Measurements from ENCODE around the gene HERC4.
"Not testable (repeated sequence)": the region's sequence is repeated elsewhere in the genome, so short reads cannot be mapped to it uniquely, and the experiment has no call there.

Gene HERC4

DNA sequence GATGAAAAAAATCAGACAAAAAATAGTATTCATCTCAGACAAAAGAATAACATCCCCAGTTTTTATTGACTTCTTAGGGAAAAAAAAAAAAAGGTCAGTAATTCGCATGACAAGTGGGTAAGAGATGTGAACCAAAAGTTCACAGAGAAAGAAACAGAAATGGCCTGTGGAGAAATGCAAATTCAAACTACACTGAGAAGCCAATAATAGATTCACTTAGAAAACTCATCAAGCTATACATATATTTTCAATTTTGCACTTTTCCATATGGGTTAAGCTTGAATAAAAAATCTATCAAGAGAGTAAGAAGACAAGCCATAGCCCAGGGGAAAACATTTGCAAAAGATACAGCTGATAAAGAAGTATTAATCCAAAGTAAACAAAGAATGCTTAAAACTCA, 28.0 kb downstream of the HERC4 start:
- DNase-seq = no peak

DNA sequence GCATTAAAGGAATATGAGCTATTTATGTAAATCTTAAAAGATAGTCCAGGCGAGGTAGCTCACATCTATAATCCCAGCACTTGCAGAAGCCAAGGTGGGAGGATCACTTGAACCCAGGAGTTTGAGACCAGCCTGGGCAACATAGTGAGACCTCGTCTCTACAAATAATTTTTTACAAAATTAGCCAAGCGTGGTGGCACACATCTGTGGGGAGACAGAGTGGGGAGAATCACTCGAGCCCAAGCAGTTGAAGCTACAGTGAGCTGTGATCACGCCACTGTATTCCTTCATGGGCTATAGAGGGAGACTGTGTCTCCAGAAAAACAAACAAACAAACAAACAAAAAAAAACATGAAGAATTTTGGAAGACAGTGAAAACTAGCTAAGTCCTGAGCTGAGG, 28.4 kb downstream of the HERC4 start:
- no peak for DNase-seq

DNA sequence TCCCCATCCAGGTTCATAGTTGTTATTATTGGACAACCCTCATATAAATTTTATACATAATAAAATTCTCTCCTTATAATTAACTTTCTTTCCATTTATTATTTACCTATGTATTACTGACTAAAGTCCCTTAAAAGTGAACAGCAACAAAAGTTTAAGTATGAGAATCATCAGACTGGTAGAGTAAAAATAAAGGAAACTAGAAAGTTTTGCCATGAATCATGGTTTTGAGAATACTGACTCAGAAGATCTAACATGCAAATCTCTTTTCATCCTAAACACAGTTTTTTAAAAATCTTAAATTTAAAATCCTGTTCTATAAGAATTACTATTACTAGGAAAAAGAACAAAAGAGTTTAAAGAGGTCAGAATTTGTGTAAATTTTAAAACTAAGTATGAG, 32.1 kb downstream of the HERC4 start:
- no peak for DNase-seq

DNA sequence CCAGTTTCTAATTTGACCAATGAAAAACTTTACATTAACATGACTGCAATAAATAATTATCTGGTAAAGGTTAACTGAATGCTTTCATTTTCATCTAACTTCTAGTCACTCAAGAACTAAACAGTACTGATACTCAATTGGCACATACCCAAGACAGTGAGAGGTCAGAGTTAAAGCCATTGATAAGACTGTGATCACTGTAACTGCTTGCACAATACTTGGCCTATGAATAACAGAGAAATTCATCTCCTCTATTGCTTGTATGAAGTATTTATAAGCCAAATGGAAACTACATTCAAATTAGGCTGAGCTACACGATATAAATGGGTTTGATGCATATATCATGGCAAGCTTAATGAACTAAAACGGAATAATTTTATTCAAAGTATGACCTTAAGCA, 43.0 kb downstream of the HERC4 start:
- peak; percentile 72 for DNase-seq

DNA sequence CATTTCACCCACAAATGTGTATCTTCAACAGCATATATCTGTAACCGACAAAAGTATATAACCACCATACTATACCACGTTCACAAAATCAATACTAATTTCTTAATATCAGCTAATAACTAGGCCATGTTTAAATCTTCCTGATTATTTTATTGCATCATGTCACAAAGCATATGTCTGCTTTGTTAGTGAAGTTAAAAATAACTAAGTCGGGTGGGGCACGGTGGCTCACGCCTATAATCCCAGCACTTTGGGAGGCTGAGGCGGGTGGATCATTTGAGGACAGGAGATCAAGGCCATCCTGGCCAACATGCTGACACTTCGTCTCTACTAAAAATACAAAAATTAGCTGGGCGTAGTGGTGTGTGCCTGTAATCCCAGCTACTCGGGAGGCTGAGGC, 47.7 kb downstream of the HERC4 start:
- DNase-seq = no peak

DNA sequence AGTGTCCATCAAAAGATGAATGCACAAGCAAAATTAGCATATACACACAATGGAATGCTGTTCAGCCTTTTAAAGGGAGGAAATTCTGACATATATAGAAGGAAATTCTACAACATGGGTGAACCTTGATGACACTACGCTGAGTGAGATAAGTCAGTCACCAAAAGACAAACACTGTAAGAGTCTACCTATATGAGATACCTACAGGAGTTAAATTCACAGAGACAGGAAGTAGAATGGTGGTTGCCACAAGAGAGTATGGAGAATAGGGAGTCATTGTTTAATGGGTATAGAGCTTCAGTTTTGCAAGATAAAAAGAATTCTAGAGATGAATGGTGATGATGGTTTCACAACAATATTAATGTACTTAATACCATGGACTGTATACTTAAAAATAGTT, 51.8 kb downstream of the HERC4 start:
- DNase-seq = no peak

DNA sequence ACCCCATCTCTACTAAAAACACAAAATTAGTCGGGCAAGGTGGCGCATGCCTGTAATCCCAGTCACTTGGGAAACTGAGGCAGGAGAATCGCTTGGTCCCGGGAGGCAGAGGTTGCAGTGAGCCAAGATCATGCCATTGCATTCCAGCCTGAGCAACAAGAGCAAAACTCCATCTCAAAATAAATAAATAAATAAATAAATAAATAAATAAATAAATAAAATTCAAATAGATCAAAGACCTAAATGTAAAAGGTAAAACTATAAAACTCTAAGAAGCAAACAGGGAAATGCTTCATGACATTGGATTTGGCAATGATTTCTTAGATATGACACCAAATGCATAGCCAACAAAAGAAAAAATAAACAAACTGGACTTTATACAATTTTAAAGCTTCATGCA, 52.8 kb downstream of the HERC4 start:
- DNase-seq = not testable (repeated sequence)

DNA sequence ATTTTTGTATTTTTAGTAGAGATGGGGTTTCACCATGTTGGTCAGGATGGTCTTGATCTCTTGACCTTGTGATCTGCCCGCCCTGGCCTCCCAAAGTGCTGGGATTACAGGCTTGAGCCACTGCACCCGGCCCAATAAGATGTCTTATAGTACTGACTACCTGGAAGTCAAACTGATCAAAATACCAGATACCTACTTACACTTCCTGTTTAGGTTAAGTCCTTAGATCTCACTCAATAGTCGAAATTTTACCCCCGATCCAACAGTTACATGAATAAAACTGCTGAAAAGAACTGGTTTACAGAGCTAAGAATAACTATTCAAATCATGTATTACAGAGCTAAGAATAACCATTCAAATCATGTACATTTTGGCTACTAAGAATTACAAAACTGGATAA, 58.6 kb downstream of the HERC4 start:
- not testable (repeated sequence) for DNase-seq

DNA sequence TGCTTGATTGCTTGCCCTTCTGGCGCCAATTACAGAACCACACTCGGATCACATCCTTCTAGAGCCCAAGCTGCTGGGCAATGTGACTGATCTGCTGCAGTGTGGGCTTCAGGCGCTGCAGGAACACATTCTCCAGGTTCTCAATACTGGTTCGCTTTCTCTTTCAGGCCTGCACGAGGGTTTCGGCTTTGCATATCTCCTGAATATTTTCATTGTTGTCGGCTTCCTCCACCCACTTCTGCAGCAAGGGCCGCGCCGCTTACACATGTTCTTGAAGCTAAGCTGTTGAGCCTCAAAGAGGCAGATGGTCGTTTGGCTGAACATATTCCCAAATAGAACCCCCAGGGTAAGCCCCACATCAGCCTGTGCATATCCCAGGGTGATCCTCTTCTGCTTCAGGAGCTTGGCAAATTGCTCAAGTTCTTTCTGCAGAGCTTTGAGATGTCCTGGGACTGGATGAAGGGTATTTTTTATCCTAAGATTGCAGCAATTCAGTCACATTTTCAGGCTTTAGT, 64.6 kb downstream of the HERC4 start:
- DNase-seq = no peak

DNA sequence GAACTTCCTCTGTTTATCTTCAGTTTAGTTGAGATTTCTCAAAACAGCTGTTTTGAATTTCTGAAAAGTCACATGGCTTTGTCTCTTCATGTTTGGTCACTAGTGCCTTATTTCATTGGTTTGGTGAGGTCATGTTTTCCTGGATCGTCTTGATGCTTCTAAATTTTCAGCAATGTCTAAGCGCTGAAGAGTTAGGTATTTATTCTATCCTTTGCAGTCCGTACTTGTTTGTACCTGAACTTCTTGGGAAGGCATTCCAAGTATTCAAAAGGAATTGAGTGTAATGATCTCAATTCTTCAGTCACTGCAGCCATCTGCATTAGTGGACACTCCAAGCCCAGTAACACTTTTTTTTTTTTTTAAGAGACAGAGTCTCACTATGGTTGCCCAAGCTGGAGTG, 67.7 kb downstream of the HERC4 start:
- DNase-seq = no peak

DNA sequence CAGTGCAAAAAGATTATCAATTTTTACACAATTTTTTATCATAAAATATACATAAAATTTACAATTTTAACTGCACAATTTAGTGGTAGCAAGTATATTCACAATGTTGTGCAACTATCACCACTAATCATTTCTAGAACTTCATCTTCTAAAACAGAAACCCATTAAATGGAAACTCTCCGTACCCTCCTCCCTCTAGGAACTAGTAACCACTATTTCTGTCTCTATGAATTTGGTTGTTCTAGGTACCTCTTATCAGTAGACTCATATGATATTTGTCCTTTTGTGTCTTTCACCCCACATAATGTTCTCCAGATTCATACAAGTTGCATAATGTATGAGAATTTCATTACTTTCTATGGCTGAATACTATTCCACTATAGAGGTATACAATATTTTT, 73.5 kb downstream of the HERC4 start:
- no peak for DNase-seq

DNA sequence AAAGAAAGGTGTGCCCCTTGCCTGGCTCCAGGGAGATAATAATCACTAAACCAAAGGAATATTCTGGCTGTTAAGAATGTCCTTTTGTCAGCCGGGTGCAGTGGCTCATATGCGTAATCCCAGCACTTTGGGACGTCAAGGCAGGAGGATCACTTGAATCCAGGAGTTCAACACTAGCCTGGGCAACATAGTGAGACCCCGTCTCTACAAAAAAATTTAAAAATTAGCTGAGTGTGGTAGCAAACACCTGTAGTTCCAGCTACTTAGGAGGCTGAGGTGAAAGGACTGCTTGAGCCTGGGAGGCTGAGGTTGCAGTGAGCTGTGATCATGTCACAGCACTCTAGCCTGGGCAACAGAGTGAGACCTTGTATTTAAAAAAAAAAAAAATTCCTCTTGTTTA, 74.1 kb downstream of the HERC4 start:
- no peak for DNase-seq

DNA sequence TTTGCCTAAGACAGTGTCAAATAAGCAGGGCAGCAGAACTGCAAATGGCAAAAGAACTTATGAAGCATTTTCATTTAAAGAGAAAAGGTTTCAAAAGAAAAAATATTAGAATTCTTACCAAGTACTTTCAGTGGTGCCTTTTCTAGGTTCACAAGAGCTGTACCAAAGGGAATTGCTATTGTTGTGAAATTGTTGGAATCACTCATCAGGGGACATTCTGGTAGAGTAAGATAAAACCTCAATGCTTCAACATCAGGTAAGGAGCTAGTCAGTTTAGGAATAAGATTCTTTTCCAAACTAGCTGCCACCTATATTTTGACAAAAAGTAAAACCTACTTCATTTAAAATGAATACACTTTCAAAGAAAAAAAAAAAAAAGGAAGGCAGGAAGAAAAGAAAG, 85.0 kb downstream of the HERC4 start:
- DNase-seq = no peak

DNA sequence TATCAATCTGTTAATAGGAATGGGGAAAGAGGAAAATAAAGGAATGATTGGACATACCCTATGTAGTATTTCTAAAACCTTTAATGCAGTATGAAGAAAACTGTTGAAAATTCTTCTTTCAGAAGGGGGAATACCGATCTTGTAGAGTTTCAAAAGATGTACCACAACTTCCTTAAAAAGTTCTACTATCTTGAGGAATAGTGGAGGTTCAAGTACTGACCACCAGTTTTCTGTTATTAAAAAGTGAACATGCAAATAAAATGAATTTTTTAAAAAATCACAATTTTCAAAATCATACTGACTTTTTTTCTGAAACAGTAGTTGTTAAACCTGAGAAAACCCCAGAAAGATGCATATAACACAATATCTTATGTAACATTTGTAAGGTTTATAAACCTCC, 86.5 kb downstream of the HERC4 start:
- no peak for DNase-seq

DNA sequence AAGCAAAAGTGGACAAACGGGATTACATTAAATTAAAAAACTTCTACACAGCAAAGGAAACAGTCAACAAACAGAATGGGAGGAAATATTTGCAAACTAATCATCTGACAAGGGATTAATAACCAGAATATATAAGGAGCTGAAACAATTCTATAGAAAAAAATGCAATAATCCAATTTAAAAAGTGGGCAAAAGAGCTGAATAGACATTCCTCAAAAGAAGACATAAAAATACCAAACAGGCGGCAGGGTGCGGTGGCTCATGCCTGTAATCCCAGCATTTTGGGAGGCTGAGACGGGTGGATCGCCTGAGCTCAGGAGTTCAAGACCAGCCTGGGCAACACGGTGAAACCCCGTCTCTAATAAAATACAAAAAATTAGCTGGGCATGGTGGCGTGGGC, 92.5 kb downstream of the HERC4 start:
- DNase-seq = not testable (repeated sequence)

DNA sequence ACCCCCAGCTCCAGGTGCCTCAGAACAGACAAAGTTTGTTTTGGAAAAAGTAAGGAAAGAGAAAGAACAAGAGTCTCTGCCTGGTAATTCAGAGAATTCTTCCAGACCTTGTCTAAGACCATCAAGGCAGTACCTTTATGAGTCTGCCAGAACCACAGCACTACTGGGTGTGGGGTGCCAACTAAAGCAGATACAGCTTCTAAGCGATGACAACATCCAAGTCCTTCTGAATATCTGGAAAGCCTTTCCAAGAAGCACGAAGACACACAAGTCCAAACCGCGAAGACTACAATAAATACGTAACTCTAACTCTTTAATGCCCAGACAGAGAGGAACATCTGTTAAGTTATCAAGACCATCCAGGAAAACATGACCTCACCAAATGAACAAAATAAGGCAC, 96.3 kb downstream of the HERC4 start:
- no peak for DNase-seq

DNA sequence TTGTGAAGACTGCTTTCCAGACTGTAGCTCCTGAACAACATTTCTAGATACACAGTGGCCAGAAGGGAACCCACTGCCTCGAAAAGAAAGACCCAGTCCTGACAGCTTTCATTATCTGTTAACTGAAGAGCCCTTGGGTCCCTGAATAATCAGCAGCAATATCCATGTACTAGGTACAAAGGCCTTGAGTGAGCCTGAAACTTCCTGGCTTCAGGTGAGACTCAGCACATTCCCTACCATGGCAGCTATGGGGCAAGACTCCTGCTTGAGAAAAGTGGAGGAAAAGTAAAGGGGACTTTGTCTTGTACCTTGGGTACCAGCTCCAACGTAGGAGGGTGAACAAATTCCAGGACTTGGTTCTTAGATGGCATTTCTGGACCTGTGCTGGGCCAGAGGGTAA, 97.8 kb downstream of the HERC4 start:
- no peak for DNase-seq

DNA sequence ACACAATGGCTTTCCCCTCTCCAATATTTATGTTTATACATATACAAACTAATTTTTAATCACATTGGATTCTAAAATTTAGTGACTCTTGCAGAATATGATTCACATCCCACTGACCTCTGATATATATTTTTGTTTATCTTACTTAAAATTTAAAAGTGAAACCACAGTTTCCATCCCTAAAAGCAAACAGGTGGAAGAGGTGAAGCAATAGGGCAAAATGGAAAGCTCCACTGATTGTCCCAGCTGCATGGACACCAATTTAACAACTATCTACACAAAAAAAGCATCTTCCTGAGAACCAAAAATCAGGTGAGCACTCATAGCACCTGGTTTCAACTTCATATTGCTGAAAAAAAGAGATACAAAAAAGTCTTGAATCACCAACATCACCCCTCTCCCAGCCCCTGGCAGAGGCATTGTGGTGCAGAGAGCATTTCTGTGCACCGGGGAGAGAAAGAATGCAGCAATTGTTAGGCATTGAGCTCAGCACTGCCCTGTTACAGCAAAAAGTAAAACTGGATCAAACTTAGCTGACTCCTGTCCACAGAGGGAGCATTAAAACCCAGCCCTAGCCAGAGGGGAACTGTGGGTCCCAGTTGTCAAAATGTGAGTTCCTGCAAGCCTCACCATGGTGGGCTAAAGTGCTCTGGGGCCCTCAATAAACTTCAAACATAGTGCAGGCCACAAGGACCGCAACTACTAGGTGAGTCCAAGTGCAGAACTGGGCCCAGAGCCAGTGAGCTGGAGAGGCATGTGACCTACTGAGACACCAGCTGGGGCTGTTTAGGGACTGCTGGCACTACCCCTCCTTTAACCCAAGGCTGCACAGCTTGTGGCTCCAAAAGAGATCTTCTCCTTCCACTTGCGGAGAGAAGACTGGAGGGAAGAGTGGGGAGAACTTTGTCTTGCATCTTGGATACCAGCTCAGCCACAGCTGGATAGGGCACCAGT, 98.5 kb downstream of the HERC4 start:
- no peak for DNase-seq

DNA sequence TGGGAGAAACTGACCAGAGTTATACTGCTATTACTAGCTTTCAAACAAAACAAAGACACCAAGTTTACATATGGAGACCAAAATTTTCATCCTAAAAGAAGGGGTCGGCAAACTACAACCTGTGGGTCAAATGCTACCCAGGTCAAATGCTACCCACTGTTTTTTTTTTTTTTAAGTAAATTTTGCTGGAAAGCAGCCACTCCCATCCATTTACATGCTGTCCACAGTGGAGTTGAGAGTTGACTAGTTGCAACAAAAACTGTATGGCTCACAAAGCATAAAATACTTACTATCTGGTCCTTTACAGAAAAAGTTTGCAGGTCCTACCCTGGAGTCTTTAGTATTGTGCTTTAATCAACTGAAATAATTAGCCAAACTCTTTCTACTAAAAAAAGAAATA, 99.2 kb downstream of the HERC4 start:
- DNase-seq = no peak

DNA sequence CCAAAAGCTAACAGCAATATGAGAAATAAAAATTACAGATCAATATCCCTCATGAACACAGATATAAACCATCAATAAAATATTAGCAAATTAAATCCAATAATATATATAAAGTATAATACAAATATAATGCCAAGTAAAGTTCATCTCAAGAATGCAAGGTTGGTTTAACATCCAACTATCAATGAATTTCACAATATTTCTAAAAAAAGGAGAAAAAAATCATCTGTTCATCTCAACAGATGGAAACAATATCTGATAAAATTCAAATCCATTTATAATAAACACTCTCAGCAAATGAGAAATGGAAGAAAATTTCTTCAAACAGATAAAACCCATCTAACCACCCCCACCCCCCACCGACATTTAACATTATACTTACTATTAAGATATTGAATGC, 103.8 kb downstream of the HERC4 start:
- peak; percentile 22 for DNase-seq

DNA sequence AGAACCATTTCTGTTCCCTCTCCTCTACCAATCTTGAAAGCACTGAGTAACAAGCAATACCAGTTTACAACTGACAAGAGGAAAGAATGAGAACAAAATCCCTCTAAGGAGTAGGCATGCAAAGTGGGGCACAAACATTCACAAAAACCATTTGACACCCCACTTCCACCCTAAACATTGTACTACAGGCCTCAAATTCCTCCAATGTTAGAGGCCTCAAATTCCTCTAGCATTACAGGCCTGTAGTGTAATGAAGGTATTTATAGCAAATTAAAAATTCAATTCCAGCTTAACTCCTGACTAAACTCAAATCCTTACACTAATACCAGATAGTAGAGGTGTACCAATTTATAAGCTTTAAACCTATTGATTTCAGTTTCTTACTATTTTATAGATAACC, 105.2 kb downstream of the HERC4 start:
- no peak for DNase-seq

DNA sequence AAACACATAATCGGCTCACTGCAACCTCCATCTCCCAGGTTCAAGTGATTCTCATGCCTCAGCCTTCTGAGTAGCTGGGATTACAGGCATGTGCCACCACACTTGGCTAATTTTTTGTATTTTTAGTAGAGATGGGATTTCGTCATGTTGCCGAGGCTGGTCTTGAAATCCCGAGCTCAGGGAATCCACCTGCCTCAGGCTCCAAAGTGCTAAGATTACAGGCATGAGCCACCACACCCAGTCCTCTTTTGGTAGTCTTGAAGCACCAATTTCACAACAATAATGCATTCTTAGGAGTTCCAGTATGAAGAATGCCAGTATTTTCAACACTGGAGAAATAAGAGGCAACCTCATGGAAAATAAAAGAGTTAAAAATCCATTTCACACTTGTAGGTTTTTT, 109.0 kb downstream of the HERC4 start:
- not testable (repeated sequence) for DNase-seq

DNA sequence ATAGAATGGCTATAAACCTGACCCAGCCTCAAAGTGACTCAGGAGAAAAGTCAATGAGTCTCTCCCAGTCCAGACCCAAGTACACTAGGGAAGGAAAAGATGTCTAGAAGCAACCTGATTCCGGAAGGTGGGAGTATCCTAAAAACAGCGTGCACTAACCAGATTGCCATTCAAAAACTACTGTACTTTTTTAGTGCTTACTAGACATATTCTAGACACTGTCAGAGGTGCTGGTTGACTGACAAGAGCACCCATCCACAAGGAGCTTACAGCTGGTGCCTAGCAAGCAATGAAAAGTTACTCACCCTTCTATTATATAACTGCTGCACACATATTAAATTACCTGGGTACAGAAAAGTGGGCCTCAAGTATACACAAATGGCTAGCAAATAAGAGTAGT, 109.6 kb downstream of the HERC4 start:
- no peak for DNase-seq

DNA sequence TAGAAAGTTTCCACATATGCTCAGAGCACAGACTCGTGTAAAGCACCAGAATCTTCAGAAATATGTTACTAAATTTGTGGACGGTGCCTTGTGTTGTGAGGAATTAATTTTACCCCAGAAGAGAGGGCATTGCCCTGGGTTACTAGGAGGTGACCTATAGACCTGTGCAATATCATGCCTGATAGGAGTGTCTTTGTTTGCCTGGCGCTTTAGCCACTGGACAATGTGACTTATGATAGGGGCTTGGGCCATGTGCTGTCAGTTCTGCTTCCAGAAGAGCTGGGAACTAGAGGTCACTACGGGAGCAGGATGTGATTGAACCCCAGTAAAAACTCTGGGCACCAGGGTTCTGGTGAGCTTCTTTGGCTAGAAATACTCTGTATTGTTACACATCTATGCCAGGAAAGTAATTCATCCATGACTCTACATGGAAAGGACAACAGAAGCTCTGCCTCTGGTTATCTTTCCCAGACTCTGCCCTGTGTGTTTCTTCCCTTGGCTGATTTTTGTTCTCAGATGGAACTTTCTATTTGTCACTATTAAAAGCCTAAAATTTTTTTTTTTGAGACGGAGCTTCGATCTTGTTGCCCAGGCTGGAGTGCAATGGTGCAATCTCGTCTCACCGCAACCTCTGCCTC, 115.1 kb downstream of the HERC4 start:
- no peak for DNase-seq

Measured in hematopoietic multipotent progenitor cell treated with erythropoietin and hydrocortisone succinate and interleukin-3 and kit ligand, for 6 days (in vitro differentiated cells).